GM23338 (cell line): ENCODE data around the gene SEMA4F. TPM values are rescaled to one million over a fixed set of nuclear protein-coding genes. Genes with fewer than 3 reads are reported as not detected.

Experiments
- ATAC-seq: fragments of 200-7000 bp; cut with Tn5 transposase; 3 replicates; pipeline ENCODE4 v1.9.1; 2020
- DNase-seq: peaks from one replicate; pipeline ENCODE4 v3.0.0-alpha.2; 2015; ENCODE audit warnings: low spot score
- H2AFZ ChIP-seq: fragments of 200-600 bp; sonication (generic); 2 replicates; pipeline ENCODE4 v1.8.0; 2016; ENCODE audit warnings: antibody characterized with exemption, mild to moderate bottlenecking, moderate library complexity
- H3F3A ChIP-seq: fragments of 200-600 bp; sonication (generic); replicated peaks from 2 replicates; pipeline ENCODE4 v1.8.0; 2017; ENCODE audit warnings: antibody characterized with exemption, mixed run types, low read depth
- H3K27ac ChIP-seq: fragments of 200-600 bp; sonication (generic); 2 replicates; pipeline ENCODE4 v1.6.1; 2016; ENCODE audit warnings: low read depth
- H3K27me3 ChIP-seq: fragments of 200-600 bp; sonication (generic); 2 replicates; pipeline ENCODE4 v1.8.0; 2016; ENCODE audit warnings: mild to moderate bottlenecking, mixed run types, moderate library complexity; ENCODE audit not compliant: insufficient read depth
- H3K36me3 ChIP-seq: fragments of 200-600 bp; sonication (generic); 2 replicates; pipeline ENCODE4 v1.8.0; 2016; ENCODE audit warnings: mild to moderate bottlenecking; ENCODE audit not compliant: insufficient read depth
- H3K4me1 ChIP-seq: fragments of 200-600 bp; sonication (generic); 2 replicates; pipeline ENCODE4 v1.8.0; 2016; ENCODE audit warnings: mild to moderate bottlenecking, moderate library complexity; ENCODE audit not compliant: insufficient read depth
- H3K4me2 ChIP-seq: fragments of 200-600 bp; sonication (generic); 2 replicates; pipeline ENCODE4 v1.7.1; 2017; ENCODE audit warnings: mixed run types
- H3K4me3 ChIP-seq: fragments of 200-600 bp; sonication (generic); 2 replicates; pipeline ENCODE4 v1.6.1; 2016; ENCODE audit warnings: mixed run types
- H3K79me2 ChIP-seq: fragments of 200-600 bp; sonication (generic); replicated peaks from 2 replicates; pipeline ENCODE4 v1.8.0; 2017; ENCODE audit warnings: mild to moderate bottlenecking; ENCODE audit not compliant: insufficient read depth
- H3K9me2 ChIP-seq: fragments of 200-600 bp; sonication (generic); 2 replicates; pipeline ENCODE4 v1.8.0; 2017; ENCODE audit not compliant: insufficient read depth
- H4K20me1 ChIP-seq: fragments of 200-600 bp; sonication (generic); replicated peaks from 2 replicates; pipeline ENCODE4 v1.8.0; 2017; ENCODE audit warnings: mild to moderate bottlenecking; ENCODE audit not compliant: insufficient read depth
- H3K27ac Mint-ChIP-seq: 2 replicates; pipeline ENCODE4 v1.8.0; 2020; ENCODE audit warnings: inconsistent platforms, mild to moderate bottlenecking, moderate library complexity, mixed read lengths
- H3K27me3 Mint-ChIP-seq: 3 replicates; pipeline ENCODE4 v1.8.0; 2022; ENCODE audit warnings: low read depth, mild to moderate bottlenecking, moderate library complexity, mixed read lengths, inconsistent platforms; ENCODE audit not compliant: insufficient read depth, poor library complexity
- H3K36me3 Mint-ChIP-seq: 3 replicates; pipeline ENCODE4 v1.8.0; 2021; ENCODE audit warnings: low read depth, mild to moderate bottlenecking, inconsistent platforms, moderate library complexity, mixed read lengths
- H3K4me1 Mint-ChIP-seq: 3 replicates; pipeline ENCODE4 v1.8.0; 2020; ENCODE audit warnings: mild to moderate bottlenecking, inconsistent platforms, mixed read lengths
- H3K4me3 Mint-ChIP-seq: 3 replicates; pipeline ENCODE4 v1.8.0; 2021; ENCODE audit warnings: moderate library complexity, mild to moderate bottlenecking, inconsistent platforms, mixed read lengths
- H3K9me3 Mint-ChIP-seq: 3 replicates; pipeline ENCODE4 v1.8.0; 2020; ENCODE audit warnings: moderate library complexity, mild to moderate bottlenecking, inconsistent platforms, mixed read lengths
- CREB1 ChIP-seq: fragments of 250-450 bp; sonication (Bioruptor Pico); IDR thresholded peaks from 2 replicates; pipeline ENCODE4 v1.5.0; 2020; ENCODE audit warnings: low read depth, mild to moderate bottlenecking, moderate library complexity
- EZH2 ChIP-seq: fragments of 200-600 bp; sonication (generic); IDR thresholded peaks from one replicate; pipeline ENCODE4 v1.8.0; 2017; ENCODE audit warnings: antibody characterized with exemption, mild to moderate bottlenecking, low read depth; ENCODE audit not compliant: unreplicated experiment
- EZH2phosphoT487 ChIP-seq: fragments of 200-600 bp; sonication (generic); IDR thresholded peaks from one replicate; pipeline ENCODE4 v1.8.1; 2018; ENCODE audit warnings: antibody characterized with exemption; ENCODE audit not compliant: unreplicated experiment
- JUNB ChIP-seq: IDR thresholded peaks from one replicate; pipeline ENCODE4 v1.6.1; 2016; ENCODE audit warnings: antibody characterized with exemption; ENCODE audit not compliant: unreplicated experiment
- NANOG ChIP-seq: IDR thresholded peaks from 2 replicates; pipeline ENCODE4 v1.6.1; 2016; ENCODE audit warnings: antibody characterized with exemption, borderline replicate concordance
- POLR2AphosphoS5 ChIP-seq: IDR thresholded peaks from 2 replicates; pipeline ENCODE4 v1.6.1; 2016; ENCODE audit warnings: antibody characterized with exemption, low read depth
- STAT1 ChIP-seq: IDR thresholded peaks from one replicate; pipeline ENCODE4 v1.6.1; 2016; ENCODE audit warnings: antibody characterized with exemption; ENCODE audit not compliant: unreplicated experiment
- ZNF114 ChIP-seq: fragments of 250-450 bp; sonication (Bioruptor Pico); IDR thresholded peaks from 2 replicates; pipeline ENCODE4 v1.5.0; 2020; ENCODE audit warnings: mild to moderate bottlenecking, moderate library complexity
- ZNF331 ChIP-seq: fragments of 250-450 bp; sonication (Bioruptor Pico); IDR thresholded peaks from 2 replicates; pipeline ENCODE4 v1.5.0; 2020; ENCODE audit warnings: low read depth, mild to moderate bottlenecking, moderate library complexity
- polyA plus RNA-seq: library from polyadenylated mRNA; unstranded; fragments of >200 nt; fragmentation: Nextera tagmentation; extraction: Ambion mirVana; gene quantifications from 2 replicates; pipeline ENCODE4 v1.2.1, GENCODE V29; 2016
- total RNA-seq: library from RNA; depleted of rRNA; stranded (reverse); fragments of >200 nt; shearing (Covaris generic); gene quantifications from 2 replicates; pipeline ENCODE4 v1.2.3, GENCODE V29; 2014
- TF ChIP-seq, protein P1 (sequence below): fragments of 250-450 bp; sonication (Bioruptor Pico); IDR thresholded peaks from 2 replicates; pipeline ENCODE4 v1.5.0; 2020; ENCODE audit warnings: mild to moderate bottlenecking, moderate library complexity
- TF ChIP-seq, protein P2 (sequence below), 2 experiments: fragments of 200-600 bp in 1 of 2; sonication (generic) in 1 of 2; conservative IDR thresholded peaks; 2 replicates each; pipeline versions ENCODE4 v1.5.1 to v1.6.1; 2016 to 2017; ENCODE audit warnings: antibody characterized with exemption in 2 of 2, low read depth in 2 of 2, mild to moderate bottlenecking in 2 of 2, moderate library complexity in 1 of 2

SEMA4F gene
- total and polyA plus RNA-seq, 2 experiments from 2014 or later = 2.2 to 3.2 TPM

DNA sequence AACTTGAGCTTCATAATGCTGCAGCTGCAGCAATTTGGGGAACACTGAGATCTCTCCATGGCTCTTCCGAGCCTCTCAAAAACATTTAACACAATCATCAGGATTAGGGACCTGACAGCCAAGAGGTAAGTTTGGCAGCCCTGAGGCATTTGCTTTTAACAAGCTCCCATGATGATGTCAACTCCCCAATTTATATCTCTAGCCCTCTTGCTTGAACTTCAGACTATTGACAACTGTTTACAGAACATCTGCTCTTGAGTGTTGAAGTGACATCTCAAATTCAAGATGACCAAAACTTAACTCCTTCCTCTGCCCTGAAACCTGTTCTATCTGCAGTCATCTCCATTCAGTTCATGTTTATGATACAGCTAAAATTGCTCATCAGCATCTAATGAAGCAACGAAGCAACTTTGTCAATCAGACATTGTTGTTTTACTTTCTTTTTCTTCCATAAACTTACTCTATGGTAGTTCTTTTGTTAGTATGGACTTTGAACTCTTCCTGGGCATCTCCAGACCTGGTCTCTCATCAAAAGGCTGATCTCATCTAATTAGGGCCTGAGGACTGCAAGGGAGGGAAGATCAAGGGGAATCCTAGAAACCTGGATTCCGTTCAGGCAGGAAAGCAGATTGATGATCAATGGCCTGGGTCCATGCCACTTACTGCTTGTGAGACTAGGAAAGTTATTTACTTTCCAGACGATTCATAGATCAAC is 48.1 kb downstream of the SEMA4F start (continued):
- TF ChIP-seq, protein P1, sequence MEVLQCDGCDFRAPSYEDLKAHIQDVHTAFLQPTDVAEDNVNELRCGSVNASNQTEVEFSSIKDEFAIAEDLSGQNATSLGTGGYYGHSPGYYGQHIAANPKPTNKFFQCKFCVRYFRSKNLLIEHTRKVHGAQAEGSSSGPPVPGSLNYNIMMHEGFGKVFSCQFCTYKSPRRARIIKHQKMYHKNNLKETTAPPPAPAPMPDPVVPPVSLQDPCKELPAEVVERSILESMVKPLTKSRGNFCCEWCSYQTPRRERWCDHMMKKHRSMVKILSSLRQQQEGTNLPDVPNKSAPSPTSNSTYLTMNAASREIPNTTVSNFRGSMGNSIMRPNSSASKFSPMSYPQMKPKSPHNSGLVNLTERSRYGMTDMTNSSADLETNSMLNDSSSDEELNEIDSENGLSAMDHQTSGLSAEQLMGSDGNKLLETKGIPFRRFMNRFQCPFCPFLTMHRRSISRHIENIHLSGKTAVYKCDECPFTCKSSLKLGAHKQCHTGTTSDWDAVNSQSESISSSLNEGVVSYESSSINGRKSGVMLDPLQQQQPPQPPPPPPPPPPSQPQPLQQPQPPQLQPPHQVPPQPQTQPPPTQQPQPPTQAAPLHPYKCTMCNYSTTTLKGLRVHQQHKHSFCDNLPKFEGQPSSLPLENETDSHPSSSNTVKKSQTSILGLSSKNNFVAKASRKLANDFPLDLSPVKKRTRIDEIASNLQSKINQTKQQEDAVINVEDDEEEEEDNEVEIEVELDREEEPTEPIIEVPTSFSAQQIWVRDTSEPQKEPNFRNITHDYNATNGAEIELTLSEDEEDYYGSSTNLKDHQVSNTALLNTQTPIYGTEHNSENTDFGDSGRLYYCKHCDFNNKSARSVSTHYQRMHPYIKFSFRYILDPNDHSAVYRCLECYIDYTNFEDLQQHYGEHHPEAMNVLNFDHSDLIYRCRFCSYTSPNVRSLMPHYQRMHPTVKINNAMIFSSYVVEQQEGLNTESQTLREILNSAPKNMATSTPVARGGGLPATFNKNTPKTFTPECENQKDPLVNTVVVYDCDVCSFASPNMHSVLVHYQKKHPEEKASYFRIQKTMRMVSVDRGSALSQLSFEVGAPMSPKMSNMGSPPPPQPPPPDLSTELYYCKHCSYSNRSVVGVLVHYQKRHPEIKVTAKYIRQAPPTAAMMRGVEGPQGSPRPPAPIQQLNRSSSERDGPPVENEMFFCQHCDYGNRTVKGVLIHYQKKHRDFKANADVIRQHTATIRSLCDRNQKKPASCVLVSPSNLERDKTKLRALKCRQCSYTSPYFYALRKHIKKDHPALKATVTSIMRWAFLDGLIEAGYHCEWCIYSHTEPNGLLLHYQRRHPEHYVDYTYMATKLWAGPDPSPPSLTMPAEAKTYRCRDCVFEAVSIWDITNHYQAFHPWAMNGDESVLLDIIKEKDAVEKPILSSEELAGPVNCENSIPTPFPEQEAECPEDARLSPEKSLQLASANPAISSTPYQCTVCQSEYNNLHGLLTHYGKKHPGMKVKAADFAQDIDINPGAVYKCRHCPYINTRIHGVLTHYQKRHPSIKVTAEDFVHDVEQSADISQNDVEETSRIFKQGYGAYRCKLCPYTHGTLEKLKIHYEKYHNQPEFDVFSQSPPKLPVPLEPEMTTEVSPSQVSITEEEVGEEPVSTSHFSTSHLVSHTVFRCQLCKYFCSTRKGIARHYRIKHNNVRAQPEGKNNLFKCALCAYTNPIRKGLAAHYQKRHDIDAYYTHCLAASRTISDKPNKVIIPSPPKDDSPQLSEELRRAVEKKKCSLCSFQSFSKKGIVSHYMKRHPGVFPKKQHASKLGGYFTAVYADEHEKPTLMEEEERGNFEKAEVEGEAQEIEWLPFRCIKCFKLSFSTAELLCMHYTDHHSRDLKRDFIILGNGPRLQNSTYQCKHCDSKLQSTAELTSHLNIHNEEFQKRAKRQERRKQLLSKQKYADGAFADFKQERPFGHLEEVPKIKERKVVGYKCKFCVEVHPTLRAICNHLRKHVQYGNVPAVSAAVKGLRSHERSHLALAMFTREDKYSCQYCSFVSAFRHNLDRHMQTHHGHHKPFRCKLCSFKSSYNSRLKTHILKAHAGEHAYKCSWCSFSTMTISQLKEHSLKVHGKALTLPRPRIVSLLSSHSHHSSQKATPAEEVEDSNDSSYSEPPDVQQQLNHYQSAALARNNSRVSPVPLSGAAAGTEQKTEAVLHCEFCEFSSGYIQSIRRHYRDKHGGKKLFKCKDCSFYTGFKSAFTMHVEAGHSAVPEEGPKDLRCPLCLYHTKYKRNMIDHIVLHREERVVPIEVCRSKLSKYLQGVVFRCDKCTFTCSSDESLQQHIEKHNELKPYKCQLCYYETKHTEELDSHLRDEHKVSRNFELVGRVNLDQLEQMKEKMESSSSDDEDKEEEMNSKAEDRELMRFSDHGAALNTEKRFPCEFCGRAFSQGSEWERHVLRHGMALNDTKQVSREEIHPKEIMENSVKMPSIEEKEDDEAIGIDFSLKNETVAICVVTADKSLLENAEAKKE = no peak
- TF ChIP-seq JUNB (no peak), NANOG (no peak), EZH2 (no peak), EZH2phosphoT487 (no peak), ZNF114 (CRISPR knock-in tag) (no peak)
- TF ChIP-seq, protein P2, sequence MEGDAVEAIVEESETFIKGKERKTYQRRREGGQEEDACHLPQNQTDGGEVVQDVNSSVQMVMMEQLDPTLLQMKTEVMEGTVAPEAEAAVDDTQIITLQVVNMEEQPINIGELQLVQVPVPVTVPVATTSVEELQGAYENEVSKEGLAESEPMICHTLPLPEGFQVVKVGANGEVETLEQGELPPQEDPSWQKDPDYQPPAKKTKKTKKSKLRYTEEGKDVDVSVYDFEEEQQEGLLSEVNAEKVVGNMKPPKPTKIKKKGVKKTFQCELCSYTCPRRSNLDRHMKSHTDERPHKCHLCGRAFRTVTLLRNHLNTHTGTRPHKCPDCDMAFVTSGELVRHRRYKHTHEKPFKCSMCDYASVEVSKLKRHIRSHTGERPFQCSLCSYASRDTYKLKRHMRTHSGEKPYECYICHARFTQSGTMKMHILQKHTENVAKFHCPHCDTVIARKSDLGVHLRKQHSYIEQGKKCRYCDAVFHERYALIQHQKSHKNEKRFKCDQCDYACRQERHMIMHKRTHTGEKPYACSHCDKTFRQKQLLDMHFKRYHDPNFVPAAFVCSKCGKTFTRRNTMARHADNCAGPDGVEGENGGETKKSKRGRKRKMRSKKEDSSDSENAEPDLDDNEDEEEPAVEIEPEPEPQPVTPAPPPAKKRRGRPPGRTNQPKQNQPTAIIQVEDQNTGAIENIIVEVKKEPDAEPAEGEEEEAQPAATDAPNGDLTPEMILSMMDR (conservative IDR thresholded peaks at IDR 0.05; ENCODE audit: low read depth in 2 of 2) = no peak

- Mint-ChIP-seq H3K4me3 (no peak overlapping the region), H3K27me3 (peaks cover 4% of the 10 kb centered on the region), H3K4me1 (peaks cover 7% of the 10 kb centered on the region), H3K27ac (no peak overlapping the region), H3K36me3 (no peaks in the 10 kb centered on the region), H3K9me3 (no peaks in the 10 kb centered on the region)
- no peak overlapping the region for H2AFZ ChIP-seq
- H3F3A ChIP-seq = no peaks in the 10 kb centered on the region
- peaks cover 30% of the 10 kb centered on the region for H3K9me2 ChIP-seq
- no peak overlapping the region for H3K27ac ChIP-seq
- no peaks in the 10 kb centered on the region for H3K27me3 ChIP-seq
- H4K20me1 ChIP-seq = no peaks in the 10 kb centered on the region
- ATAC-seq (no peak), DNase-seq (no peak)
- no peaks in the 10 kb centered on the region for H3K4me1 ChIP-seq
- no peaks in the 10 kb centered on the region for H3K79me2 ChIP-seq
- no peaks in the 10 kb centered on the region for H3K36me3 ChIP-seq
- H3K4me2 ChIP-seq = no peak overlapping the region
- no peak overlapping the region for H3K4me3 ChIP-seq
- no peak for TF ChIP-seq ZNF114 (CRISPR knock-in tag)
- no peak for TF ChIP-seq ZNF331 (CRISPR knock-in tag)
- no peak for TF ChIP-seq CREB1 (CRISPR knock-in tag)
- TF ChIP-seq POLR2AphosphoS5 = no peak
- TF ChIP-seq STAT1 = no peak
- TF ChIP-seq, protein P2 (conservative IDR thresholded peaks at IDR 0.05; ENCODE audit: low read depth in 2 of 2) = no peak
- TF ChIP-seq NANOG = no peak
Measured at GRCh38 chr2:74703373-74703772, 49.3 kb downstream of the SEMA4F start.
